Upper lobe of right lung (tissue), 1 donor: ENCODE measurements around the gene PQBP1. TPM values are rescaled to one million over a fixed set of nuclear protein-coding genes. Genes with fewer than 3 reads are reported as not detected.
A peak's percentile ranks its signal among the peaks of the same experiment; 100 is the strongest.

Source experiments
- ATAC-seq: fragments of 200-7000 bp; cut with Tn5 transposase; one replicate; pipeline ENCODE4 v1.9.1; 2020; ENCODE audit warnings: mild to moderate bottlenecking, moderate library complexity
- DNase-seq: peaks from one replicate; pipeline ENCODE4 v3.0.0-alpha.2; 2020
- H3K27ac ChIP-seq: fragments of 200-600 bp; one replicate; pipeline ENCODE4 v1.8.0; 2022
- H3K27me3 ChIP-seq: fragments of 200-600 bp; one replicate; pipeline ENCODE4 v1.8.0; 2022; ENCODE audit warnings: mild to moderate bottlenecking
- H3K36me3 ChIP-seq: fragments of 200-600 bp; one replicate; pipeline ENCODE4 v1.8.0; 2022
- H3K4me1 ChIP-seq: fragments of 200-600 bp; one replicate; pipeline ENCODE4 v1.8.0; 2022
- H3K4me3 ChIP-seq: fragments of 200-600 bp; one replicate; pipeline ENCODE4 v1.8.0; 2022; ENCODE audit warnings: mild to moderate bottlenecking
- H3K9me3 ChIP-seq: fragments of 200-600 bp; one replicate; pipeline ENCODE4 v1.8.0; 2022
- intact Hi-C: fragments of 100-400 bp; cut with DNase I; formaldehyde crosslinking; loops from one replicate; pipeline ENCODE4 v1.11.0; 2022
- total RNA-seq: library from RNA; stranded (reverse); fragmentation: NEBNext Ultra II Directional; extraction: Animal tissue kit (Norgen Biotek cat#: 25700); gene quantifications from one replicate; pipeline ENCODE4 v1.2.1, GENCODE V29; 2021
- TF ChIP-seq, protein P1 (sequence below): fragments of 200-600 bp; IDR thresholded peaks from one replicate; pipeline ENCODE4 v1.8.0; 2022; ENCODE audit warnings: antibody characterized with exemption
- donor health status: DM: no; HTN: yes; CAD: no; lungs with severe emphysema.

The PQBP1 gene
- total RNA-seq, 1 donor from 2014 or later, result 61.3 TPM

DNA sequence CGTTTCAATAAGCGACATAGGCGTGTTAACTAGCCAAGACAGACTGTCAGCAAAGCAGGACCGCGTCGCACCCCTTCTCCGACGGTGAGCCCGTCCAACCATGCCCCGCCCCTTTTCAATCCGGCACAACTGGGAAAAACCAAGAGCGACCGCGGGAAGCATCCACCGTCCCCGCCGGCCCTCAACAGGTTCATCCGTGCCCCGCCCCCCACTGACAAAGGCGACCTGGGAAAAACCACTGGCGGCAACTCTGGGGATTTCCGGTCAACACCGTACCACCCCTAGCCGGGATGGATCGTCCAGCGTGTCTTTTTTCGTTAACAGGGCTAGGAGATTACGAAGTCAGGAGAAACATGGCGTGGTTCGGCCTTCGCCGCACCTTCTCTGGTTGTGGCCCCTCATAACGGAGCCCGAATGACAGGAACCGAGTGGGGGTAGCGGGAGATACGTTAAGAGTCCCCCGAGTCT is 539 bp upstream of the PQBP1 start:
- Histone ChIP-seq H3K27me3 (no peaks in the 10 kb centered on the region), H3K36me3 (peaks cover 14% of the 10 kb centered on the region), H3K9me3 (no peaks in the 10 kb centered on the region), H3K27ac (peak overlapping the region; percentile 95), H3K4me3 (peak overlapping the region; percentile 68), H3K4me1 (peaks cover 8% of the 10 kb centered on the region)
- ATAC-seq (peak; percentile 82), DNase-seq (peak; percentile 89)
- intact Hi-C loops, result no loop called here
- TF ChIP-seq, protein P1, sequence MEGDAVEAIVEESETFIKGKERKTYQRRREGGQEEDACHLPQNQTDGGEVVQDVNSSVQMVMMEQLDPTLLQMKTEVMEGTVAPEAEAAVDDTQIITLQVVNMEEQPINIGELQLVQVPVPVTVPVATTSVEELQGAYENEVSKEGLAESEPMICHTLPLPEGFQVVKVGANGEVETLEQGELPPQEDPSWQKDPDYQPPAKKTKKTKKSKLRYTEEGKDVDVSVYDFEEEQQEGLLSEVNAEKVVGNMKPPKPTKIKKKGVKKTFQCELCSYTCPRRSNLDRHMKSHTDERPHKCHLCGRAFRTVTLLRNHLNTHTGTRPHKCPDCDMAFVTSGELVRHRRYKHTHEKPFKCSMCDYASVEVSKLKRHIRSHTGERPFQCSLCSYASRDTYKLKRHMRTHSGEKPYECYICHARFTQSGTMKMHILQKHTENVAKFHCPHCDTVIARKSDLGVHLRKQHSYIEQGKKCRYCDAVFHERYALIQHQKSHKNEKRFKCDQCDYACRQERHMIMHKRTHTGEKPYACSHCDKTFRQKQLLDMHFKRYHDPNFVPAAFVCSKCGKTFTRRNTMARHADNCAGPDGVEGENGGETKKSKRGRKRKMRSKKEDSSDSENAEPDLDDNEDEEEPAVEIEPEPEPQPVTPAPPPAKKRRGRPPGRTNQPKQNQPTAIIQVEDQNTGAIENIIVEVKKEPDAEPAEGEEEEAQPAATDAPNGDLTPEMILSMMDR, result no peak

DNA sequence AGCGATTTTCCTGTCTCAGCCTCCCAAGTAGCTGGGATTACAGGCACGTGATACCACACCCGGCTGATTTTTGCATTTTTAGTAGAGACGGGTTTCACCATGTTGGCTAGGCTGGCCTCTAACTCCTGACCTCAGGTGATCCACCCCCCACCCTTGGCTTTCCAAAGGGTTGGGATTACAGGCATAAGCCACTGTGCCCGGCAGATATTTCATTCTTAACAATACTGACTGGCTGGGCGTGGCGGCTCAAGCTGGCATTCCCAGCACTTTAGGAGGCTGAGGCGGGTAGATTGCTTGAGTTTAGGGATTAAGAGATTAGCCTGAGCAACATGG is 1.3 kb downstream of the PQBP1 start:
- H3K4me3 ChIP-seq, result no peak overlapping the region
- no peaks in the 10 kb centered on the region for H3K9me3 ChIP-seq
- ATAC-seq, result no peak
- TF ChIP-seq, protein P1, result no peak
- peaks cover 23% of the 10 kb centered on the region for H3K36me3 ChIP-seq
- DNase-seq, result no peak
- H3K4me1 ChIP-seq, result peaks cover 8% of the 10 kb centered on the region
- no peak overlapping the region for H3K27ac ChIP-seq
- intact Hi-C loops, result no loop called here
- H3K27me3 ChIP-seq, result no peaks in the 10 kb centered on the region

DNA sequence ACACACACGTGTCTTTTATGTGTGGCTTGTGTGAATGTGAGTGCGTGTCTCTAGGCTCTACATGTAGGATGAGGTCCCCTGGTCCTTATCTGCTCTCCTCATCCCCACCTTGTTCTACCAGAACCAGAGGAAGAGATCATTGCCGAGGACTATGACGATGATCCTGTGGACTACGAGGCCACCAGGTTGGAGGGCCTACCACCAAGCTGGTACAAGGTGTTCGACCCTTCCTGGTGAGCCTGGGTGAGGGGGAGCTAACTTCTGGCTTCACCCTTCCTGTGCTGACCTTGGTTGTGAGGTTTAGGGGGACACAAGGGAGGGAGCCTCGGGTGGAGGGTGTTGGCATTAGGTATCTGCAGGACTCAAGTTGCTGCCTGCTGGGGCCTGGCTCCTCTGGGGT is 3.3 kb downstream of the PQBP1 start:
- intact Hi-C loops, result no loop called here
- TF ChIP-seq, protein P1, result no peak
- no peak for ATAC-seq
- Histone ChIP-seq H3K27ac (no peak overlapping the region), H3K9me3 (no peaks in the 10 kb centered on the region), H3K4me3 (no peak overlapping the region), H3K27me3 (no peaks in the 10 kb centered on the region), H3K4me1 (peaks cover 8% of the 10 kb centered on the region), H3K36me3 (peaks cover 23% of the 10 kb centered on the region)
- DNase-seq, result no peak

DNA sequence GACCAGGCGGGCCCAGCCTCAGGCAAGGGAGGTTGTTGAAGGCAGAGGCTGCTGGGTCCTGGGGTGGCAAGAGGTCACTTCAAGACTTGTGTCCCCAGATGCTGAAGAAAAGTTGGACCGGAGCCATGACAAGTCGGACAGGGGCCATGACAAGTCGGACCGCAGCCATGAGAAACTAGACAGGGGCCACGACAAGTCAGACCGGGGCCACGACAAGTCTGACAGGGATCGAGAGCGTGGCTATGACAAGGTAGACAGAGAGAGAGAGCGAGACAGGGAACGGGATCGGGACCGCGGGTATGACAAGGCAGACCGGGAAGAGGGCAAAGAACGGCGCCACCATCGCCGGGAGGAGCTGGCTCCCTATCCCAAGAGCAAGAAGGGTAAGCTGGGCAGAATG is 4.4 kb downstream of the PQBP1 start:
- Histone ChIP-seq H3K4me3 (no peak overlapping the region), H3K27ac (no peak overlapping the region), H3K36me3 (peaks cover 23% of the 10 kb centered on the region), H3K9me3 (no peaks in the 10 kb centered on the region), H3K27me3 (no peaks in the 10 kb centered on the region), H3K4me1 (peaks cover 3% of the 10 kb centered on the region)
- TF ChIP-seq, protein P1, result no peak
- ATAC-seq (no peak), DNase-seq (no peak)
- intact Hi-C loops, result no loop called here

DNA sequence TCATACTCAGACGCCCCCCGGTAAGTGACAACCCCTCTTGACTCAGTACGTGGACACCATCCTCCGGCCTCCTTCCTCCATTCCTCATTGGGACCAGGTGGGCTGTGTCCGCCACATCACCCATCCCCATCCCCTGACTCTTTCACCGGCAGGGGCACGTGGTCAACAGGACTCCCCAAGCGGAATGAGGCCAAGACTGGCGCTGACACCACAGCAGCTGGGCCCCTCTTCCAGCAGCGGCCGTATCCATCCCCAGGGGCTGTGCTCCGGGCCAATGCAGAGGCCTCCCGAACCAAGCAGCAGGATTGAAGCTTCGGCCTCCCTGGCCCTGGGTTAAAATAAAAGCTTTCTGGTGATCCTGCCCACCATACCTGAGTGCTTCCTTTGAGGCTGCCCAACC is 5.0 kb downstream of the PQBP1 start:
- no peak for ATAC-seq
- TF ChIP-seq, protein P1, result no peak
- DNase-seq, result no peak
- H3K9me3 ChIP-seq, result no peaks in the 10 kb centered on the region
- intact Hi-C loops, result no loop called here
- H3K36me3 ChIP-seq, result peaks cover 23% of the 10 kb centered on the region
- H3K27ac ChIP-seq, result no peak overlapping the region
- H3K4me3 ChIP-seq, result no peak overlapping the region
- H3K4me1 ChIP-seq, result peaks cover 3% of the 10 kb centered on the region
- no peaks in the 10 kb centered on the region for H3K27me3 ChIP-seq

DNA sequence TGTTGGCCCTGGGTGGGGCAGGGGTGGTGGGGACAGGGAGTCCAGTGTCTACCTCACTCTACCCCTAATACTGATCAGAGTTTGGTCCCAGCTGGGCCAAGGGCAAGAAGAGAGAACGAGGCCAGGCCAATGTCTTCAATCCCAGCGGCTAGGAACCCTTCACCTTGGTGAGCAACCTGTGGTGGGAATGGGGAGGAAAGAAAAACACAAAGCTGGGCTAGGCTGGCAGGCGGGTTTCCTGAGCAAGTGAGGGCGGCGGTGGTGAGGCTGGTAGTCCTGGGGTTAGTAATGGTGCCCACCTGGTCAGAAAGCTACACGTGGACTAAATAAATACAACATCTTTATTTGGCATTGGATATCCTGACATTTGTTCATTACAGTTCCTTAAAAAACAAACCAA is 5.6 kb downstream of the PQBP1 start:
- Histone ChIP-seq H3K36me3 (peaks cover 23% of the 10 kb centered on the region), H3K4me3 (no peak overlapping the region), H3K27me3 (no peaks in the 10 kb centered on the region), H3K27ac (no peak overlapping the region), H3K9me3 (no peaks in the 10 kb centered on the region), H3K4me1 (peaks cover 3% of the 10 kb centered on the region)
- TF ChIP-seq, protein P1, result no peak
- intact Hi-C loops, result no loop called here
- no peak for ATAC-seq
- no peak for DNase-seq
